GM19438 (cell line): Measurements from ENCODE around the gene TEX261.

Experiments
- ATAC-seq: cut with Tn5 transposase; IDR thresholded peaks from one replicate; pipeline ENCODE4 v1.9.1; 2021; ENCODE audit warnings: low read depth; ENCODE audit not compliant: unreplicated experiment

The TEX261 gene

GRCh38 chr2:70960833-70961647, 33.6 kb downstream of the TEX261 start:
- ATAC-seq: no peak

- ATAC-seq: no peak
Measured at GRCh38 chr2:70959851-70960832, 34.5 kb downstream of the TEX261 start.

- no peak for ATAC-seq
Measured at GRCh38 chr2:70959271-70959761, 35.4 kb downstream of the TEX261 start.

- no peak for ATAC-seq
Measured at GRCh38 chr2:70958759-70959158, 35.9 kb downstream of the TEX261 start.

- ATAC-seq: no peak
Measured at GRCh38 chr2:70957798-70958197, 36.9 kb downstream of the TEX261 start.

- no peak for ATAC-seq
Measured at GRCh38 chr2:70956141-70956540, 38.5 kb downstream of the TEX261 start.

GRCh38 chr2:70954886-70955285, 39.8 kb downstream of the TEX261 start:
- no peak for ATAC-seq

GRCh38 chr2:70949086-70949485, 45.6 kb downstream of the TEX261 start:
- no peak for ATAC-seq

GRCh38 chr2:70948337-70949003, 46.2 kb downstream of the TEX261 start:
- ATAC-seq: peak; percentile 87

GRCh38 chr2:70947556-70948184, 47.0 kb downstream of the TEX261 start:
- ATAC-seq: no peak

- ATAC-seq: no peak
Measured at GRCh38 chr2:70946832-70947442, 47.7 kb downstream of the TEX261 start.

- no peak for ATAC-seq
Measured at GRCh38 chr2:70944111-70944690, 50.5 kb downstream of the TEX261 start.

- ATAC-seq: no peak
Measured at GRCh38 chr2:70943205-70943871, 51.3 kb downstream of the TEX261 start.

GRCh38 chr2:70942396-70943204, 52.1 kb downstream of the TEX261 start:
- ATAC-seq: no peak

- ATAC-seq: no peak
Measured at GRCh38 chr2:70941701-70942100, 53.0 kb downstream of the TEX261 start.

- ATAC-seq: no peak
Measured at GRCh38 chr2:70941186-70941585, 53.5 kb downstream of the TEX261 start.

GRCh38 chr2:70939839-70940580, 54.7 kb downstream of the TEX261 start:
- ATAC-seq: no peak
